T-cell (primary cell): ENCODE measurements around the gene ADGRG7. TPM values are rescaled to one million over a fixed set of nuclear protein-coding genes. Genes with fewer than 3 reads are reported as not detected.

ENCODE experiments used
- ATAC-seq, 4 experiments: fragments of 200-7000 bp in 3 of 4; fragments of 150-1000 bp in 1 of 4; cut with Tn5 transposase; replicated peaks in 1 of 4; 1 replicate in 3 of 4; 2 replicates in 1 of 4; pipeline ENCODE4 v1.10.0; 2021; ENCODE audit warnings: moderate library complexity in 3 of 4, mild to moderate bottlenecking in 2 of 4, moderate number of reproducible peaks in 1 of 4
- CTCF ChIA-PET, 2 donors: fragments of 300-600 bp; sonication (Branson Sonifier 250); formaldehyde crosslinking; loops; one replicate each; lab custom pipeline; 2022; ENCODE audit warnings: antibody characterized with exemption in 2 of 2; lab: Charles Lee
- POLR2A ChIA-PET, 2 donors: fragments of 300-600 bp; sonication (Branson Sonifier 250); formaldehyde crosslinking; loops; one replicate each; lab custom pipeline; 2022; ENCODE audit warnings: antibody characterized with exemption in 2 of 2; lab: Charles Lee
- DNase-seq, 35 experiments: peaks; one replicate each; pipeline versions ENCODE4 v3.0.0 to v3.0.0-alpha.2; 2013 to 2023
- H3K27ac ChIP-seq: one replicate; pipeline ENCODE4 v1.5.1; 2013; ENCODE audit warnings: low read length
- H3K27me3 ChIP-seq, 2 experiments: replicated peaks in 1 of 2; 1 replicate in 1 of 2; 2 replicates in 1 of 2; pipeline versions ENCODE4 v1.6.1 to v1.7.0; 2013; ENCODE audit warnings: low read length in 1 of 2, mixed read lengths in 1 of 2; ENCODE audit not compliant: control insufficient read depth in 2 of 2, insufficient read depth in 2 of 2; ENCODE audit errors: extremely low read depth in 1 of 2
- H3K36me3 ChIP-seq, 2 donors: 1 replicate in 1 of 2; 2 replicates in 1 of 2; pipeline versions ENCODE4 v1.6.1 to v1.7.0; 2013; ENCODE audit warnings: low read length in 1 of 2; ENCODE audit not compliant: control insufficient read depth in 2 of 2, insufficient read depth in 1 of 2; ENCODE audit errors: extremely low read depth in 1 of 2
- H3K4me1 ChIP-seq, 2 experiments: 1 replicate in 1 of 2; 2 replicates in 1 of 2; pipeline versions ENCODE4 v1.6.1 to v1.7.0; 2013; ENCODE audit warnings: low read length in 2 of 2, mixed read lengths in 1 of 2; ENCODE audit not compliant: insufficient read depth in 2 of 2, control insufficient read depth in 1 of 2; ENCODE audit errors: extremely low read depth in 1 of 2
- H3K4me3 ChIP-seq, 2 donors: 1 replicate in 1 of 2; 2 replicates in 1 of 2; pipeline versions ENCODE4 v1.5.1 to v1.7.0; 2013; ENCODE audit warnings: mild to moderate bottlenecking in 2 of 2, low read length in 1 of 2, moderate library complexity in 1 of 2; ENCODE audit not compliant: control insufficient read depth in 1 of 2; ENCODE audit errors: extremely low read depth in 1 of 2
- H3K9me3 ChIP-seq: 2 replicates; pipeline ENCODE4 v1.7.0; 2013
- H3K27ac Mint-ChIP-seq, 2 donors: one replicate each; pipeline ENCODE4 v1.8.0; 2020 to 2021; ENCODE audit warnings: mild to moderate bottlenecking in 2 of 2, mixed read lengths in 2 of 2
- H3K27me3 Mint-ChIP-seq, 2 donors: one replicate each; pipeline ENCODE4 v1.8.0; 2021 to 2022; ENCODE audit warnings: mixed read lengths in 2 of 2
- H3K36me3 Mint-ChIP-seq: one replicate; pipeline ENCODE4 v1.8.0; 2021; ENCODE audit warnings: mixed read lengths
- H3K4me1 Mint-ChIP-seq, 3 donors: one replicate each; pipeline ENCODE4 v1.8.0; 2020 to 2022; ENCODE audit warnings: mixed read lengths in 3 of 3, mild to moderate bottlenecking in 1 of 3
- H3K4me3 Mint-ChIP-seq, 3 donors: one replicate each; pipeline ENCODE4 v1.8.0; 2020 to 2022; ENCODE audit warnings: mild to moderate bottlenecking in 3 of 3, mixed read lengths in 3 of 3, moderate library complexity in 3 of 3
- H3K9me3 Mint-ChIP-seq, 3 donors: one replicate each; pipeline ENCODE4 v1.8.0; 2020 to 2022; ENCODE audit warnings: mixed read lengths in 3 of 3
- WGBS: methylation state at CpG from one replicate; pipeline ENCODE4 v1.1.5; 2013; ENCODE audit warnings: missing lambda C conversion rate; ENCODE audit not compliant: insufficient coverage; 5-methylcytosine and 5-hydroxymethylcytosine counted together
- total RNA-seq, 35 experiments: library from RNA in 6 of 35; stranded (reverse) in 6 of 35; fragments of 120-200 nt in 1 of 35; gene quantifications; one replicate each; pipeline versions ENCODE4 v1.2.1 to v1.2.4 and lab custom pipeline; 2013 to 2026

ADGRG7 gene
- total RNA-seq, 5 donors from 2014 or later (not counting 1 experiment from before 2014, with no cell fraction given), result not detected

GRCh38 chr3:100563652-100564211, 45.7 kb upstream of the ADGRG7 start:
- POLR2A ChIA-PET, result interaction anchor here in 1 of 2 donors (0.6 kb wide), 1 partner anchor 192 kb away, joined by 4 read pairs; no protein-coding TSS in a partner anchor
- Mint-ChIP-seq H3K4me1 (no peaks in the 10 kb centered on the region), H3K27me3 (peaks cover 0 to 3% of the 10 kb centered on the region in 2 donors), H3K36me3 (no peaks in the 10 kb centered on the region), H3K4me3 (no peak overlapping the region), H3K27ac (no peak overlapping the region), H3K9me3 (no peaks in the 10 kb centered on the region)
- no peak for DNase-seq
- H3K9me3 ChIP-seq, result no peaks in the 10 kb centered on the region
- no peaks in the 10 kb centered on the region for H3K4me1 ChIP-seq
- no peak overlapping the region for H3K27ac ChIP-seq
- H3K36me3 ChIP-seq, result no peaks in the 10 kb centered on the region
- WGBS, result no CpG with 5 or more reads among the region's 2 CpGs
- H3K4me3 ChIP-seq, result no peak overlapping the region
- H3K27me3 ChIP-seq, result no peaks in the 10 kb centered on the region
- CTCF ChIA-PET, result interaction anchor here in 1 of 2 donors (0.6 kb wide), 1 partner anchor 474 kb away, joined by 3 read pairs; no protein-coding TSS in a partner anchor
- no peak for ATAC-seq

GRCh38 chr3:100570811-100571210, 38.6 kb upstream of the ADGRG7 start:
- Mint-ChIP-seq H3K9me3 (no peaks in the 10 kb centered on the region), H3K4me3 (no peak overlapping the region), H3K4me1 (no peaks in the 10 kb centered on the region), H3K27ac (no peak overlapping the region), H3K36me3 (no peaks in the 10 kb centered on the region), H3K27me3 (peaks cover 8 to 12% of the 10 kb centered on the region in 2 donors)
- CTCF ChIA-PET, result interaction anchor here in 1 of 2 donors (0.6 kb wide), 2 partner anchors 21 to 67 kb away, joined by 3 to 5 read pairs; no protein-coding TSS in a partner anchor
- Histone ChIP-seq H3K4me3 (no peak overlapping the region), H3K27me3 (no peaks in the 10 kb centered on the region), H3K4me1 (no peaks in the 10 kb centered on the region), H3K36me3 (no peaks in the 10 kb centered on the region), H3K27ac (no peak overlapping the region), H3K9me3 (no peaks in the 10 kb centered on the region)
- WGBS, result no CpG with 5 or more reads among the region's 2 CpGs
- POLR2A ChIA-PET, result no interaction called here
- no peak for ATAC-seq
- no peak for DNase-seq

GRCh38 chr3:100574536-100574935, 34.9 kb upstream of the ADGRG7 start:
- Histone ChIP-seq H3K4me3 (no peak overlapping the region), H3K27me3 (no peaks in the 10 kb centered on the region), H3K9me3 (no peaks in the 10 kb centered on the region), H3K36me3 (no peaks in the 10 kb centered on the region), H3K27ac (no peak overlapping the region), H3K4me1 (no peaks in the 10 kb centered on the region)
- no peaks in the 10 kb centered on the region for H3K9me3 Mint-ChIP-seq
- peaks cover 5 to 10% of the 10 kb centered on the region in 2 donors for H3K27me3 Mint-ChIP-seq
- no peak overlapping the region for H3K4me3 Mint-ChIP-seq
- ATAC-seq (no peak), DNase-seq (no peak)
- CTCF ChIA-PET, result interaction anchor here in 1 of 2 donors (0.7 kb wide), 1 partner anchor 75 kb away, joined by 3 read pairs; no protein-coding TSS in a partner anchor
- no peak overlapping the region for H3K27ac Mint-ChIP-seq
- no peaks in the 10 kb centered on the region for H3K4me1 Mint-ChIP-seq
- no CpG with 5 or more reads among the region's 3 CpGs for WGBS
- no peaks in the 10 kb centered on the region for H3K36me3 Mint-ChIP-seq
- POLR2A ChIA-PET, result no interaction called here

- ChIA-PET POLR2A (no interaction called here), CTCF (interaction anchor here (0.6 to 0.7 kb wide), 3 partner anchors 13 to 744 kb away, joined by 3 to 6 read pairs (median 3); no protein-coding TSS in a partner anchor)
- no peaks in the 10 kb centered on the region for H3K9me3 ChIP-seq
- ATAC-seq (no peak), DNase-seq (no peak)
- Mint-ChIP-seq H3K4me3 (no peak overlapping the region), H3K27me3 (peaks cover 5 to 16% of the 10 kb centered on the region in 2 donors), H3K27ac (no peak overlapping the region), H3K36me3 (no peaks in the 10 kb centered on the region), H3K4me1 (no peaks in the 10 kb centered on the region), H3K9me3 (no peaks in the 10 kb centered on the region)
- H3K4me1 ChIP-seq, result no peaks in the 10 kb centered on the region
- no peaks in the 10 kb centered on the region for H3K27me3 ChIP-seq
- H3K36me3 ChIP-seq, result no peaks in the 10 kb centered on the region
- no peak overlapping the region for H3K4me3 ChIP-seq
- 60% methylated on average over 2 of the region's 6 CpGs for WGBS
- H3K27ac ChIP-seq, result no peak overlapping the region
Observed at GRCh38 chr3:100575704-100576103, 33.7 kb upstream of the ADGRG7 start.

GRCh38 chr3:100577382-100578008, 31.9 kb upstream of the ADGRG7 start:
- no peaks in the 10 kb centered on the region for H3K9me3 ChIP-seq
- no peak for DNase-seq
- no peaks in the 10 kb centered on the region for H3K36me3 Mint-ChIP-seq
- no peak overlapping the region for H3K27ac ChIP-seq
- H3K4me3 Mint-ChIP-seq, result no peak overlapping the region
- no peak for ATAC-seq
- no peaks in the 10 kb centered on the region for H3K4me1 Mint-ChIP-seq
- no CpG with 5 or more reads among the region's 1 CpG for WGBS
- POLR2A ChIA-PET, result no interaction called here
- H3K4me1 ChIP-seq, result no peaks in the 10 kb centered on the region
- H3K4me3 ChIP-seq, result no peak overlapping the region
- no peaks in the 10 kb centered on the region for H3K27me3 ChIP-seq
- no peaks in the 10 kb centered on the region for H3K9me3 Mint-ChIP-seq
- no peaks in the 10 kb centered on the region for H3K36me3 ChIP-seq
- CTCF ChIA-PET, result interaction anchor here in 1 of 2 donors (1.1 kb wide), 1 partner anchor 12 kb away, joined by 5 read pairs; no protein-coding TSS in a partner anchor
- no peak overlapping the region for H3K27ac Mint-ChIP-seq
- peaks cover 5 to 16% of the 10 kb centered on the region in 2 donors for H3K27me3 Mint-ChIP-seq

GRCh38 chr3:100578646-100579045, 30.8 kb upstream of the ADGRG7 start:
- CTCF ChIA-PET, result no interaction called here
- H3K9me3 Mint-ChIP-seq, result no peaks in the 10 kb centered on the region
- H3K27me3 ChIP-seq, result no peaks in the 10 kb centered on the region

More at GRCh38 chr3:100578646-100579045, 30.8 kb upstream of the ADGRG7 start:
- DNase-seq, result no peak
- no peak for ATAC-seq
- H3K36me3 Mint-ChIP-seq, result no peaks in the 10 kb centered on the region
- Histone ChIP-seq H3K4me3 (no peak overlapping the region), H3K9me3 (no peaks in the 10 kb centered on the region), H3K4me1 (no peaks in the 10 kb centered on the region), H3K27ac (no peak overlapping the region), H3K36me3 (no peaks in the 10 kb centered on the region)
- POLR2A ChIA-PET, result no interaction called here
- H3K4me1 Mint-ChIP-seq, result no peaks in the 10 kb centered on the region
- peaks cover 5 to 16% of the 10 kb centered on the region in 2 donors for H3K27me3 Mint-ChIP-seq
- no peak overlapping the region for H3K27ac Mint-ChIP-seq
- no peak overlapping the region for H3K4me3 Mint-ChIP-seq
